Measurements from ENCODE around the gene ARHGAP44. TPM values are rescaled to one million over a fixed set of nuclear protein-coding genes. Genes with fewer than 3 reads are reported as not detected.

Gene ARHGAP44
- total and polyA plus RNA-seq, 10 donors: 0.54 to 2.6 (median 1.6) TPM

GRCh38 chr17:13025687-13026086, 236.4 kb downstream of the ARHGAP44 start:
- no peak overlapping the region for H3K4me3 ChIP-seq
- H3K27me3 ChIP-seq (replicated peaks in 1 of 7): no peaks in the 10 kb centered on the region
- intact Hi-C loops (cut with DNase I; ENCODE audit: low total_unique reads): no loop called here
- no peaks in the 10 kb centered on the region for H3K9me3 ChIP-seq
- no peak overlapping the region for H3K27ac ChIP-seq
- no peaks in the 10 kb centered on the region for H3K36me3 ChIP-seq
- no peak for TF ChIP-seq POLR2AphosphoS5 (IDR thresholded peaks at IDR 0.05)
- TF ChIP-seq POLR2A (IDR thresholded peaks at IDR 0.05): no peak
- no peak for TF ChIP-seq CTCF (IDR thresholded peaks at IDR 0.05 in 8 of 11, conservative IDR thresholded peaks at IDR 0.05 in 3 of 11)
- H3K4me1 ChIP-seq: peaks cover 0 to 8% (median 8%) of the 10 kb centered on the region in 6 donors
- DNase-seq: no peak

GRCh38 chr17:13027246-13027645, 237.9 kb downstream of the ARHGAP44 start:
- no peaks in the 10 kb centered on the region for H3K36me3 ChIP-seq
- no peaks in the 10 kb centered on the region for H3K9me3 ChIP-seq
- H3K27me3 ChIP-seq (replicated peaks in 1 of 7): no peaks in the 10 kb centered on the region
- H3K4me1 ChIP-seq: peaks cover 0 to 18% (median 8%) of the 10 kb centered on the region in 6 donors
- no peak overlapping the region for H3K27ac ChIP-seq
- 89 to 93% (median 91%) methylated on average over 5 of the region's 5 CpGs for WGBS, 5 donors
- no peak overlapping the region for H3K4me3 ChIP-seq
- no peak for DNase-seq
- intact Hi-C loops (cut with DNase I; ENCODE audit: low total_unique reads): no loop called here
- no peak for TF ChIP-seq POLR2AphosphoS5 (IDR thresholded peaks at IDR 0.05)
- TF ChIP-seq POLR2A (IDR thresholded peaks at IDR 0.05): no peak
- no peak for TF ChIP-seq CTCF (IDR thresholded peaks at IDR 0.05 in 8 of 11, conservative IDR thresholded peaks at IDR 0.05 in 3 of 11)

GRCh38 chr17:13029340-13029739, 240.0 kb downstream of the ARHGAP44 start:
- TF ChIP-seq POLR2A (IDR thresholded peaks at IDR 0.05) (no peak), POLR2AphosphoS5 (IDR thresholded peaks at IDR 0.05) (no peak), CTCF (IDR thresholded peaks at IDR 0.05 in 8 of 11, conservative IDR thresholded peaks at IDR 0.05 in 3 of 11) (no peak)
- intact Hi-C loops (cut with DNase I; ENCODE audit: low total_unique reads): no loop called here
- H3K4me3 ChIP-seq: no peak overlapping the region
- DNase-seq: no peak
- no peaks in the 10 kb centered on the region for H3K27me3 ChIP-seq (replicated peaks in 1 of 7)
- no peaks in the 10 kb centered on the region for H3K9me3 ChIP-seq
- 57 to 86% (median 79%) methylated on average over 2 of the region's 2 CpGs for WGBS, 5 donors
- peaks cover 0 to 15% (median 5%) of the 10 kb centered on the region in 6 donors for H3K4me1 ChIP-seq
- H3K27ac ChIP-seq: no peak overlapping the region
- no peaks in the 10 kb centered on the region for H3K36me3 ChIP-seq

GRCh38 chr17:13030056-13030455, 240.8 kb downstream of the ARHGAP44 start:
- peaks cover 0 to 5% (median 3%) of the 10 kb centered on the region in 8 donors for H3K9me3 ChIP-seq
- TF ChIP-seq POLR2AphosphoS5 (IDR thresholded peaks at IDR 0.05) (no peak), POLR2A (IDR thresholded peaks at IDR 0.05) (no peak), CTCF (IDR thresholded peaks at IDR 0.05 in 8 of 11, conservative IDR thresholded peaks at IDR 0.05 in 3 of 11) (no peak)
- H3K4me1 ChIP-seq: peaks cover 0 to 11% (median 0%) of the 10 kb centered on the region in 6 donors
- intact Hi-C loops (cut with DNase I; ENCODE audit: low total_unique reads): no loop called here
- no peak overlapping the region for H3K27ac ChIP-seq
- H3K27me3 ChIP-seq (replicated peaks in 1 of 7): no peaks in the 10 kb centered on the region
- WGBS, 5 donors: 45 to 69% (median 56%) methylated on average over 1 of the region's 1 CpG
- no peak for DNase-seq
- no peaks in the 10 kb centered on the region for H3K36me3 ChIP-seq
- H3K4me3 ChIP-seq: no peak overlapping the region

All from spleen (tissue), 11 donors.